Activated naive CD4-positive, alpha-beta T cell treated with anti-CD3 and anti-CD28 coated beads, Interleukin-2, amount 10 ng/mL, durations not matched to agents 7 days and 5 days (primary cell): Measurements from ENCODE around the gene PRRC2B.
A peak's percentile ranks its signal among the peaks of the same experiment; 100 is the strongest.

Experiments
- CTCF ChIA-PET: fragments of 350-600 bp; sonication (Branson Sonifier 250); formaldehyde crosslinking; loops from one replicate; lab custom pipeline; 2021; ENCODE audit warnings: antibody characterized with exemption; lab: Charles Lee
- DNase-seq: peaks from one replicate; pipeline ENCODE4 v3.0.0-alpha.2; 2020
- H3K27ac Mint-ChIP-seq: one replicate; pipeline ENCODE4 v1.8.0; 2021; ENCODE audit warnings: mild to moderate bottlenecking, moderate library complexity, mixed read lengths
- H3K27me3 Mint-ChIP-seq: one replicate; pipeline ENCODE4 v1.8.0; 2021; ENCODE audit warnings: mild to moderate bottlenecking, mixed read lengths
- H3K36me3 Mint-ChIP-seq: one replicate; pipeline ENCODE4 v1.8.0; 2021; ENCODE audit warnings: mixed read lengths
- H3K4me1 Mint-ChIP-seq: one replicate; pipeline ENCODE4 v1.8.0; 2021; ENCODE audit warnings: mixed read lengths
- H3K4me3 Mint-ChIP-seq: one replicate; pipeline ENCODE4 v1.8.0; 2021; ENCODE audit warnings: mild to moderate bottlenecking, moderate library complexity, mixed read lengths
- H3K9me3 Mint-ChIP-seq: one replicate; pipeline ENCODE4 v1.8.0; 2021; ENCODE audit warnings: mixed read lengths

Gene PRRC2B

DNA sequence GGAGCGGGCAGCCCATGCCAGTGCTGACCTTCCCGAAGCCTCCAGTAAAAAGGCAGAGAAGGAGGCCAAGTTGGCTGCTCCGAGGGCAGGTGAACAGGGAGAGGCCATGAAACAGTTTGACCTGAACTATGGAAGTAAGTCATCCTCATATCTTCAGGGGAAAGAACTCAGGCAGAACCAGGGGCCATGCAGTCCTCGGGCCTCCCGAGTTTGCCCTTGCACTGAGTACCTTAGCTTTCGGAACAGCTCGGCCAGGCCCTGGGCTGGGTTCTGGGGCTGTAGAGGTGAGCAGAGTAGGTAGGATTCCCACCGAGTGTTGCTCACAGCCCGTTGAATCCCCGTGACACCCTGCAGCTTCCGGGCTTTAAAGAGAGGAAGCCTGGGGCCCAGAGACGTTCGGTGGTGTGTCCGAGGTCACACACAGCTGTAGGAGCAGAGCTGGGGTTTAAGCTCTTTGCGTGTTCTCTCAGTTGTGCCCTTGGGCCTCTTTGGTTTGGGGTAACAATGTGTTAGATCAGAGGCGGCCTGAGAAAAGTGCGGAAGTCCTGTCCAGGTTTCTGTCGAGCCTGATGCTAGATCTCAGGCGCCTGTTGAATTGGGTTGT lies 84.0 kb downstream of the PRRC2B start:
- Mint-ChIP-seq H3K4me3 (no peak overlapping the region), H3K4me1 (peaks cover 3% of the 10 kb centered on the region), H3K27me3 (no peaks in the 10 kb centered on the region), H3K36me3 (peaks cover 66% of the 10 kb centered on the region), H3K27ac (no peak overlapping the region), H3K9me3 (no peaks in the 10 kb centered on the region)
- no peak for DNase-seq
- CTCF ChIA-PET, result interaction anchor here (0.5 to 3.1 kb wide), 7 partner anchors 67 to 181 kb away, joined by 3 to 19 read pairs (median 4); no protein-coding TSS in a partner anchor

DNA sequence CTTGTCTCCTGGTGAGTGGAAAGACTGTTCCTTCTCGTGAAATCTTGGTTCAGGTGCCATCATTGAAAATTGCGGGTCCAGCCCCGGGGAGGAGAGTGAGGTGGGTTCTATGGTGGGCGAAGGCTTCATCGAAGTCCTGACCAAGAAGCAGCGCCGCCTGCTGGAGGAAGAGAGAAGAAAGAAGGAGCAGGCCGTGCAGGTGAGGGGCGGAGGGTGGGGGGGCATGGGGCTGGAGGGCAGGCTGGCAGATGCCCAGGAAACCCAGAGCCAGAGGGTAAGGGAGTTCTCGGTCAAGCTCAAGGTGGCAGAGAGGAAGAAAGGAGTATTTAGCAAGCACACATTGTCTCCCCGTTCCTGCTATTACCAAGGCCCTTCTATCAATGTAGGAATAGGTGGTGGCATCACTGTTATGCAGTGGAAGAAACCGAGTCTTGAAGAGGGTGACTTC lies 84.6 kb downstream of the PRRC2B start:
- Mint-ChIP-seq H3K9me3 (no peaks in the 10 kb centered on the region), H3K4me3 (no peak overlapping the region), H3K27me3 (no peaks in the 10 kb centered on the region), H3K36me3 (peaks cover 65% of the 10 kb centered on the region), H3K27ac (no peak overlapping the region), H3K4me1 (peaks cover 3% of the 10 kb centered on the region)
- DNase-seq, result peak; percentile 71
- CTCF ChIA-PET, result interaction anchor here (0.9 to 3.1 kb wide), 6 partner anchors 21 to 129 kb away, joined by 3 to 19 read pairs (median 4); no protein-coding TSS in a partner anchor

DNA sequence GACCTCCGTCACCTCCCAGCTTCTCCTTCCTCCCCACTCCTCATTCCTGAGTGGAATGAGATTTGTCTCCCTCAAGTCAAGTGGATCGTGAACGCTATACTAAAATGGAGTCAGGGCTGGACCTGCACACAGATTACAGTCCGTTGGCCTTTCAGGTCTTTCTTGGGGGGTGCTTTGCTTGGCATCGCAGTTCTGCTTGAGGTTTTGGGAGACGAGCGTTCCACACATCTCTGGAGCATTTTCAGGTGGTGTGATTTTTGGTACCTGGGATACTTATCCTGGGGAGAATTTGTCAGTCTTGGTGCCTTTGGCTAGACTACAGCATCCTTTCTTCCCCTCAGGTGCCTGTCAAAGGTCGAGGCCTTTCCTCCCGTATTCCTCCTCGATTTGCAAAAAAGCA lies 85.0 kb downstream of the PRRC2B start:
- Mint-ChIP-seq H3K36me3 (peaks cover 61% of the 10 kb centered on the region), H3K9me3 (no peaks in the 10 kb centered on the region), H3K4me3 (no peak overlapping the region), H3K27ac (no peak overlapping the region), H3K27me3 (no peaks in the 10 kb centered on the region), H3K4me1 (peaks cover 3% of the 10 kb centered on the region)
- DNase-seq, result no peak
- CTCF ChIA-PET, result interaction anchor here (1.4 to 3.1 kb wide), 4 partner anchors 21 to 129 kb away, joined by 3 to 19 read pairs (median 4); no protein-coding TSS in a partner anchor

DNA sequence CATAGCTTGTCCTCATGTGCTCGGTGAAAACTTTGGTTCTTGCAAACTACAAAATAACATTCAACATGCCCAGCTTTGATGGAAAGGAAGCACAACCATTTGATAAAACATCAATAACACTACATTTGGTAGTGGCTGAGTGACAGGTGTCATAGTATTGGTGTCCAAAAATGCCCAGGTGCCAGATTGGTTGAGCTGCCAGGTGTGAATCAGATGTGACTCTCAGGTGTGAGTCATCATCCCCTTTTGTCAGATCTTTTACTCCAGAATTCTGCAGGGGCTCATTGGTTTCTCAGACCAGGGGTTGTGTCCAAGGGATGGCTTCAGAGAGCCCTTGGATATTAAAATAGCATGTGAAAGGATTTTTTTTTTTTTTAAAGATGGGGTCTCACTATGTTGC lies 86.4 kb downstream of the PRRC2B start:
- H3K9me3 Mint-ChIP-seq, result no peaks in the 10 kb centered on the region
- peak overlapping the region; percentile 14 for H3K27ac Mint-ChIP-seq
- DNase-seq, result no peak
- peaks cover 3% of the 10 kb centered on the region for H3K4me1 Mint-ChIP-seq
- no peaks in the 10 kb centered on the region for H3K27me3 Mint-ChIP-seq
- peaks cover 64% of the 10 kb centered on the region for H3K36me3 Mint-ChIP-seq
- no peak overlapping the region for H3K4me3 Mint-ChIP-seq
- CTCF ChIA-PET, result interaction anchor here (0.9 to 2.6 kb wide), 5 partner anchors 20 to 131 kb away, joined by 4 to 10 read pairs (median 4); no protein-coding TSS in a partner anchor

- Mint-ChIP-seq H3K4me3 (no peak overlapping the region), H3K36me3 (peaks cover 71% of the 10 kb centered on the region), H3K27me3 (no peaks in the 10 kb centered on the region), H3K4me1 (peaks cover 3% of the 10 kb centered on the region), H3K9me3 (no peaks in the 10 kb centered on the region), H3K27ac (no peak overlapping the region)
- no peak for DNase-seq
- CTCF ChIA-PET, result interaction anchor here (0.8 to 2.6 kb wide), 3 partner anchors 48 to 132 kb away, joined by 3 to 10 read pairs (median 4); no protein-coding TSS in a partner anchor
Observed at GRCh38 chr9:131481441-131482342, 87.8 kb downstream of the PRRC2B start.

DNA sequence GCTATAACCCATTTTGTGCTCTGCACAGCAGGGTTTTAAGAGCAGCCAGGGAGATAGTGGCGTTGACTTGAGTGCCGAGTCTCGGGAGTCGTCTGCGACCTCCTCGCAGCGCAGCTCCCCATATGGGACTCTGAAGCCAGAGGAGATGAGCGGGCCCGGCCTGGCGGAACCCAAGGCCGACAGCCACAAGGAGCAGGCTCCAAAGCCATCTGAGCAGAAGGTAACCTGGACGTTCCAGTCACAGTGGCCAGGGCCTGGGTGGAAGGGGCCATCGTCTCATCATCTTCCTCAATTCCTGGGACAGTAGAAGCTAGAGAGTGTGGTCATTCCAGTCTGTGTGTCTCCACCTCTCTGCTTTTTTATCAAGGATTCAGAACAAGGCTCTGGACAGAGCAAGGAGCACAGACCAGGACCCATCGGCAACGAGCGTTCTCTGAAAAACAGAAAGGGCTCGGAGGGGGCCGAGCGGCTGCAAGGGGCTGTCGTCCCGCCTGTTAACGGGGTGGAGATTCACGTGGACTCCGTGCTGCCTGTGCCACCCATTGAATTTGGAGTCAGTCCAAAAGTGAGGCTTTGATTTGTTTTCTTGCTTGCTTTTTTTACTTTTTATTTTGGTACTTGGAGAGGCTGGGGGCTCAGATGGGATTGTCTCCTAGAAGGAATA lies 88.6 kb downstream of the PRRC2B start:
- no peaks in the 10 kb centered on the region for H3K9me3 Mint-ChIP-seq
- H3K27me3 Mint-ChIP-seq, result no peaks in the 10 kb centered on the region
- H3K36me3 Mint-ChIP-seq, result peaks cover 72% of the 10 kb centered on the region
- no peak overlapping the region for H3K27ac Mint-ChIP-seq
- CTCF ChIA-PET, result interaction anchor here (2.6 kb wide), 1 partner anchor 133 kb away, joined by 10 read pairs; no protein-coding TSS in a partner anchor
- H3K4me1 Mint-ChIP-seq, result peaks cover 3% of the 10 kb centered on the region
- no peak for DNase-seq
- no peak overlapping the region for H3K4me3 Mint-ChIP-seq

- H3K27me3 Mint-ChIP-seq, result no peaks in the 10 kb centered on the region
- CTCF ChIA-PET, result no interaction called here
- no peaks in the 10 kb centered on the region for H3K4me1 Mint-ChIP-seq
- no peak overlapping the region for H3K4me3 Mint-ChIP-seq
- H3K27ac Mint-ChIP-seq, result peak overlapping the region; percentile 37
- H3K36me3 Mint-ChIP-seq, result peaks cover 75% of the 10 kb centered on the region
- H3K9me3 Mint-ChIP-seq, result no peaks in the 10 kb centered on the region
- no peak for DNase-seq
Observed at GRCh38 chr9:131483319-131484050, 89.6 kb downstream of the PRRC2B start.

GRCh38 chr9:131484051-131484445 lies 90.2 kb downstream of the PRRC2B start:
- Mint-ChIP-seq H3K9me3 (no peaks in the 10 kb centered on the region), H3K4me1 (no peaks in the 10 kb centered on the region), H3K36me3 (peaks cover 75% of the 10 kb centered on the region), H3K27me3 (no peaks in the 10 kb centered on the region), H3K27ac (peak overlapping the region; percentile 62), H3K4me3 (no peak overlapping the region)
- CTCF ChIA-PET, result no interaction called here
- DNase-seq, result no peak

DNA sequence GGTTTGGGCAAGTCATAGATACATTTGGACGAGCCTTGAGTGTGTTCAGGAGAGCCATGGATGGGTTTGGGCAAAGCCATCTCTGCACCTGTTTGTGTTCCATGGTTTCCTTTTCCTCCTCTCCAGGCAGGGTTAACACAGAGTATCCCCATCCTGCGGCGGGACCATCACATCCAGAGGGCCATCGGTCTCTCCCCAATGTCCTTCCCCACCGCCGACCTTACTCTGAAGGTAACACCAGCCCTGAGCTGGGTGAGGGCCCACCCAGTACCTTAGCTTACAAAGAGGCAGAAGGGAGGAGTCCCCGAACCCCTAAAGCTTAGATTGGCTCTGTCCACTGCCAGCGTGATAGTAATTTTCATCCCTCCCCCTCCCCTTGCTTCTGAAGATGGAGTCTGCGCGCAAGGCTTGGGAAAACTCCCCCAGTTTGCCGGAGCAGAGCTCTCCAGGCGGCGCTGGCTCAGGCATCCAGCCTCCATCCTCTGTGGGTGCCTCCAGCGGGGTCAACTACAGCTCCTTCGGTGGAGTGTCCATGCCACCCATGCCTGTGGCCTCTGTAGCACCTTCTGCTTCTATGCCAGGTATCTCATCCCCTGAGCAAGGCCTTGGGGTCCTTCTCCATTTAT lies 90.8 kb downstream of the PRRC2B start:
- H3K36me3 Mint-ChIP-seq, result peaks cover 74% of the 10 kb centered on the region
- no peaks in the 10 kb centered on the region for H3K27me3 Mint-ChIP-seq
- H3K27ac Mint-ChIP-seq, result peak overlapping the region; percentile 62
- H3K4me3 Mint-ChIP-seq, result no peak overlapping the region
- no peaks in the 10 kb centered on the region for H3K9me3 Mint-ChIP-seq
- H3K4me1 Mint-ChIP-seq, result no peaks in the 10 kb centered on the region
- CTCF ChIA-PET, result no interaction called here
- DNase-seq, result no peak

DNA sequence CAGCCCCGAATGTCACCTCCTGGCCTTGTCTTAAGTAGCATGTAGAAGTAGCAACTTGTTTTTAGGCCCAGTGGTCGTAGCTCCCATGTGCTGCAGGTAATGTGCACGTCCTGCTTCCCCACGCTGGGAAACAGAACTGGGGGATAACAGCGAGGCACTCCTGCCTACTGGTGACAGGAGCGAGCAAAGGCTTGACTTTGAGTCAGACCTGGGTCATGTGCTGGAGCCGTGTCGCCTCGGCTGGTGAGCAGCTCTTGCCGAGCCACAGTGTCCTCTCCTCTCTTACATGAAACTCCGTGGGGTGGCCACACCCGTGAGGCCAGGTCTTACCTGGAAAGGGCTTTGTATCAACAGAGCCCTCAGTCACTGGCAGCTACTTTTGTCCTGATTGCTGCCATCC lies 91.3 kb downstream of the PRRC2B start:
- no peak overlapping the region for H3K4me3 Mint-ChIP-seq
- no peaks in the 10 kb centered on the region for H3K9me3 Mint-ChIP-seq
- H3K27me3 Mint-ChIP-seq, result no peaks in the 10 kb centered on the region
- no peaks in the 10 kb centered on the region for H3K4me1 Mint-ChIP-seq
- peaks cover 75% of the 10 kb centered on the region for H3K36me3 Mint-ChIP-seq
- H3K27ac Mint-ChIP-seq, result peak overlapping the region; percentile 7
- no peak for DNase-seq
- CTCF ChIA-PET, result no interaction called here

- Mint-ChIP-seq H3K9me3 (no peaks in the 10 kb centered on the region), H3K27ac (peak overlapping the region; percentile 24), H3K36me3 (peaks cover 79% of the 10 kb centered on the region), H3K4me3 (no peak overlapping the region), H3K4me1 (no peaks in the 10 kb centered on the region), H3K27me3 (no peaks in the 10 kb centered on the region)
- DNase-seq, result no peak
- CTCF ChIA-PET, result no interaction called here
Observed at GRCh38 chr9:131485728-131486422, 92.0 kb downstream of the PRRC2B start.

- Mint-ChIP-seq H3K4me1 (no peaks in the 10 kb centered on the region), H3K4me3 (no peak overlapping the region)
Observed at GRCh38 chr9:131487001-131487400, 93.1 kb downstream of the PRRC2B start.

GRCh38 chr9:131487621-131488031 lies 93.7 kb downstream of the PRRC2B start:
- Mint-ChIP-seq H3K27me3 (no peaks in the 10 kb centered on the region), H3K9me3 (no peaks in the 10 kb centered on the region), H3K27ac (no peak overlapping the region), H3K36me3 (peaks cover 79% of the 10 kb centered on the region), H3K4me1 (no peaks in the 10 kb centered on the region), H3K4me3 (no peak overlapping the region)
- CTCF ChIA-PET, result no interaction called here
- DNase-seq, result no peak

More at GRCh38 chr9:131487001-131487400, 93.1 kb downstream of the PRRC2B start:
- CTCF ChIA-PET, result no interaction called here
- peaks cover 82% of the 10 kb centered on the region for H3K36me3 Mint-ChIP-seq
- no peak overlapping the region for H3K27ac Mint-ChIP-seq
- no peak for DNase-seq
- H3K9me3 Mint-ChIP-seq, result no peaks in the 10 kb centered on the region
- H3K27me3 Mint-ChIP-seq, result no peaks in the 10 kb centered on the region
